Osteoblast (primary cell): ENCODE results near the gene RSBN1. TPM values are rescaled to one million over a fixed set of nuclear protein-coding genes. Genes with fewer than 3 reads are reported as not detected.

Source experiments
- DNase-seq: peaks from one replicate; pipeline ENCODE4 v3.0.0; 2011; ENCODE audit warnings: low spot score, mixed read lengths; ENCODE audit not compliant: insufficient read length; ENCODE audit errors: missing footprints
- H2AFZ ChIP-seq: 2 replicates; pipeline ENCODE4 v1.6.0; 2011; ENCODE audit warnings: mild to moderate bottlenecking, low read length
- H3K27ac ChIP-seq: 2 replicates; pipeline ENCODE4 v1.5.1; 2011; ENCODE audit warnings: mild to moderate bottlenecking, low read depth, low read length, moderate library complexity
- H3K27me3 ChIP-seq: 2 replicates; pipeline ENCODE4 v1.6.0; 2012; ENCODE audit warnings: mild to moderate bottlenecking, control low read depth, inconsistent platforms, low read length, moderate library complexity; ENCODE audit not compliant: insufficient read depth
- H3K36me3 ChIP-seq: 2 replicates; pipeline ENCODE4 v1.5.1; 2011; ENCODE audit warnings: mild to moderate bottlenecking, low read length, control low read depth, moderate library complexity; ENCODE audit not compliant: insufficient read depth
- H3K4me1 ChIP-seq: 2 replicates; pipeline ENCODE4 v1.5.1; 2011; ENCODE audit warnings: mild to moderate bottlenecking, low read length, control low read depth, moderate library complexity; ENCODE audit not compliant: insufficient read depth
- H3K4me2 ChIP-seq: 2 replicates; pipeline ENCODE4 v1.6.0; 2011; ENCODE audit warnings: mild to moderate bottlenecking, low read length; ENCODE audit not compliant: insufficient read depth
- H3K4me3 ChIP-seq: fragments of 200-600 bp; sonication (generic); 3 replicates; pipeline ENCODE4 v1.5.1; 2012; ENCODE audit warnings: mild to moderate bottlenecking, low read length, inconsistent platforms; ENCODE audit not compliant: insufficient read depth
- H3K79me2 ChIP-seq: 2 replicates; pipeline ENCODE4 v1.6.0; 2012; ENCODE audit warnings: mild to moderate bottlenecking, low read length, control low read depth, inconsistent platforms; ENCODE audit not compliant: insufficient read depth
- H3K9me3 ChIP-seq: 2 replicates; pipeline ENCODE4 v1.5.1; 2011; ENCODE audit warnings: low read depth, low read length, control low read depth
- H4K20me1 ChIP-seq: 2 replicates; pipeline ENCODE4 v1.6.0; 2012; ENCODE audit warnings: mild to moderate bottlenecking, low read length, control low read depth; ENCODE audit not compliant: insufficient read depth
- CTCF ChIP-seq: IDR thresholded peaks from 2 replicates; pipeline ENCODE4 v1.5.1; 2011; ENCODE audit warnings: mild to moderate bottlenecking, low read depth, low read length, moderate library complexity; ENCODE audit errors: extremely low read depth
- total RNA-seq: library from RNA; depleted of rRNA; stranded (reverse); fragments of >200 nt; gene quantifications from 2 replicates; pipeline ENCODE4 v1.2.3, GENCODE V29; 2012

RSBN1 gene
- total RNA-seq, 1 donor = 14.5 TPM

GRCh38 chr1:113809670-113810602, 2.3 kb downstream of the RSBN1 start:
- Histone ChIP-seq H3K9me3 (no peaks in the 10 kb centered on the region), H3K27ac (peak overlapping the region; percentile 42), H3K4me3 (peak overlapping the region; percentile 97), H2AFZ (no peak overlapping the region), H3K27me3 (no peaks in the 10 kb centered on the region), H3K36me3 (no peaks in the 10 kb centered on the region), H4K20me1 (peaks cover 9% of the 10 kb centered on the region), H3K4me1 (peaks cover 19% of the 10 kb centered on the region), H3K79me2 (peaks cover 71% of the 10 kb centered on the region), H3K4me2 (peak overlapping the region; percentile 92)
- DNase-seq = peak; percentile 58
- TF ChIP-seq CTCF = no peak

GRCh38 chr1:113808450-113809195, 3.7 kb downstream of the RSBN1 start:
- no peaks in the 10 kb centered on the region for H3K27me3 ChIP-seq
- no peak overlapping the region for H3K4me3 ChIP-seq
- H2AFZ ChIP-seq = no peak overlapping the region
- no peak for TF ChIP-seq CTCF
- peaks cover 9% of the 10 kb centered on the region for H4K20me1 ChIP-seq
- H3K27ac ChIP-seq = peak overlapping the region; percentile 14
- no peaks in the 10 kb centered on the region for H3K9me3 ChIP-seq
- peaks cover 24% of the 10 kb centered on the region for H3K4me1 ChIP-seq
- H3K36me3 ChIP-seq = no peaks in the 10 kb centered on the region
- DNase-seq = no peak
- H3K4me2 ChIP-seq = peak overlapping the region; percentile 92
- peaks cover 81% of the 10 kb centered on the region for H3K79me2 ChIP-seq

- H3K27me3 ChIP-seq = no peaks in the 10 kb centered on the region
- no peak overlapping the region for H3K4me2 ChIP-seq
- no peaks in the 10 kb centered on the region for H3K36me3 ChIP-seq
- TF ChIP-seq CTCF = no peak
- no peak overlapping the region for H3K27ac ChIP-seq
- H3K79me2 ChIP-seq = peaks cover 96% of the 10 kb centered on the region
- H3K4me1 ChIP-seq = peaks cover 24% of the 10 kb centered on the region
- H3K9me3 ChIP-seq = no peaks in the 10 kb centered on the region
- no peak for DNase-seq
- H2AFZ ChIP-seq = no peak overlapping the region
- no peaks in the 10 kb centered on the region for H4K20me1 ChIP-seq
- H3K4me3 ChIP-seq = no peak overlapping the region
Observed at GRCh38 chr1:113805639-113806038, 6.6 kb downstream of the RSBN1 start.

- no peaks in the 10 kb centered on the region for H3K36me3 ChIP-seq
- no peak overlapping the region for H3K27ac ChIP-seq
- no peak overlapping the region for H3K4me3 ChIP-seq
- no peaks in the 10 kb centered on the region for H3K9me3 ChIP-seq
- no peak for TF ChIP-seq CTCF
- H3K4me2 ChIP-seq = peak overlapping the region; percentile 18
- H4K20me1 ChIP-seq = no peaks in the 10 kb centered on the region
- H3K4me1 ChIP-seq = peaks cover 19% of the 10 kb centered on the region
- DNase-seq = no peak
- H2AFZ ChIP-seq = no peak overlapping the region
- H3K27me3 ChIP-seq = no peaks in the 10 kb centered on the region
- H3K79me2 ChIP-seq = peaks cover 96% of the 10 kb centered on the region
Observed at GRCh38 chr1:113805256-113805531, 7.1 kb downstream of the RSBN1 start.
